Raji (cell line): ENCODE data around the gene NEO1.

Experiments used
- POLR2A ChIP-seq: IDR thresholded peaks from 2 replicates; pipeline ENCODE4 v1.6.1; 2011; ENCODE audit warnings: low read depth, low read length, control low read depth; ENCODE audit not compliant: insufficient read depth

NEO1 gene

DNA sequence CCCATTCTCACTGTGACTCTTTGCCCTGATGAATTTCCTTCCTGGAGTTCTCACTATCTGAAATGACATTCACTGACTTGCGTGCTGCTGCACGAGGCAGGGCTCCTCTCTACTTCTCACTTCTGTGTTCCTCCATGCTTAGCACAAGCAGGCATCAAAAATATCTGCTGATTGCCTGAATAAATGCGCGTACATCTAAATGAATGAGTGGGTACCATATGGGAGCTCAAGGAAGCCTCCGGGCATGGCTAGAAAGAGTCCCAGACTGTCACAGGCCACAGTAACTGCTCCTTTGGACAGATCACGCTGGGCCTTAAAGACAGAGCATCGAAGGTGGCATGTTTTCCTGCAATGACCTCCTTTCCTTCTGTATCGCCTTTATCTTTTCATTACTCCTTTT, 284.9 kb downstream of the NEO1 start:
- TF ChIP-seq POLR2A = no peak

DNA sequence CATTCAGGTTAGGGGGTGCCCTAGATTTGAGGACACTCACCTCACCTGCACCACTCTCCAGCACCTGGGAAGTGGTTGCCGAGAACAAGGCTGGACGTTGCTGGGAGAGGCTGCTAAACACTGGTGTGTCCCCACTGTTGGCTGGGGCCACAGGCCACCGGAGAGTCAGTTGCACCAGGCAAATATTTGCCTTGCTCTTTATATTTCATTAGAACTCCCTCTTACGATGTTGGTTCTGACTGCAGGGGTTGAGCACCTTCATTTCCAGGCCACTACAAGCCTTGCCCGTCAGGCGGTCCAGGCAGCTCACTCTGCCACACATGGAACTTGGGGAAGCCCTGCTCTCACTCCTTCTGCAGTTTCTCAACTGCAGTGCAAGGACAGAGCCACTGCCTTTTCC, 285.8 kb downstream of the NEO1 start:
- TF ChIP-seq POLR2A = no peak

DNA sequence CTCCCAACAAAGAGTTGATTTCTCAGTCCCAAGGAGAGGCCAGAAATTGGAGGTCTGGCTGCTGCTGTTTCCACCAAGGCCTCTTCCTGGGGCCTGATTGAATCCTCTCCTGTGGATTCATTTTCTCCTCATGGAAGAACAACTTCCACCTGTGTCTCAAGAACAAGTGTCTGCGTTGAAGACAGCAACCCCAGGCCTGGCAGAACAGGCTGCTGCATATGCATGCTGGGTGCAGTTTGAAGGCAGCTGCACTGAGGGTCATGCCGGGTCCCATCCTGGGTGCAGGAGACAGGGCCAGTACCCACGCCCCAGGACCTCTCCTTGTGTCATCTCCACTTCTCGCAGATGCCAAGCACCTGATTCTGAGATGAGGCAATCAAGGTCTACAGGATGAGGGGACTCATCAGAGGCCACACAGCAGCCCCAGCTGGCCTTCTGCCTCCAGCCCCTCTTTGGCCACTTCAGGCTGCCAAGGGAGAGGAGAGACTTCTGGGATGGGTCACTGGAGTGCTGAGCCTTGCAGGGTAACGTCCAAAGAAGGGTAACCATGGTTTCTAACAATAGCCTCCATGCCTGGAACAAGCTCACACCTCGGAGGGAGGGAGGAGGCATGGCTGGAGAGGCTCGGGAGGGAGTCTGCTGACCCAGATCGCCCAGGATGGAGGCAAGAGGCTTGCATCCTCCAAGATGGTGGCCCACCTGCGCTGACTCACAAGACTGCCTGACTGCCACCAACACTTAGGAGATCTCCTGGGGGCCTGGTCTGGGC, 286.5 kb downstream of the NEO1 start:
- TF ChIP-seq POLR2A = no peak

DNA sequence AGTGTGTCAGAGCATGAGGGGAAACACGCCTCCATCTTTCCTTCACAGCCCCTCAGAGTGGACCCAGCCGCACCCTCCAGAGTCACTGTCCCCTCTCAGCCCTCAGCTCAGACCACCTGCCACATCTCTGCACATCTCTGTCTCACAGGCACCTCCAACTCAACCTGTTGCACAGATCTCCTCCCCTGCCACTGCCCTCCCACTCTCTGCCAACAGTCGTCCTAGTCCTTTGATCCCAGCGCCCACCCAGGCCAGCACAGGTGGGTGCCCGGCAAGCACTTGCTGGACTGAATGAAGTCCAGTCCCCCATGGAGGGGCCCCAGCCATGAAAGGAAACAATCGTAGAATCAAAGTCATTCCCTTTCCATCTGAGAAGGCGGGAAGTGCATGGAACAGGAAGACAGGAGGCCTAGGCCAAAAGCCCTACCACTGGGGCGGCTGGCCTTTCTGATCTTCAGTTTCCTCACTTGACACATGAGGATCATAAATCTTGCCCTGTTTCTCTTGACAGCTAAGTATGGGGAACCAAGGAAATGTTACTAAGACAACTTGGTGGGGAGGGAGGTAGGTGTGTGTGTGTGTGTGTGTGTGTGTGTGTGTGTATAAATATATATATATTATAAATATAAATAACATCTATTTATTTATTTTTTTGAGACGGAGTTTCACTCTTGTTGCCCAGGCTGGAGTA, 288.4 kb downstream of the NEO1 start:
- no peak for TF ChIP-seq POLR2A

DNA sequence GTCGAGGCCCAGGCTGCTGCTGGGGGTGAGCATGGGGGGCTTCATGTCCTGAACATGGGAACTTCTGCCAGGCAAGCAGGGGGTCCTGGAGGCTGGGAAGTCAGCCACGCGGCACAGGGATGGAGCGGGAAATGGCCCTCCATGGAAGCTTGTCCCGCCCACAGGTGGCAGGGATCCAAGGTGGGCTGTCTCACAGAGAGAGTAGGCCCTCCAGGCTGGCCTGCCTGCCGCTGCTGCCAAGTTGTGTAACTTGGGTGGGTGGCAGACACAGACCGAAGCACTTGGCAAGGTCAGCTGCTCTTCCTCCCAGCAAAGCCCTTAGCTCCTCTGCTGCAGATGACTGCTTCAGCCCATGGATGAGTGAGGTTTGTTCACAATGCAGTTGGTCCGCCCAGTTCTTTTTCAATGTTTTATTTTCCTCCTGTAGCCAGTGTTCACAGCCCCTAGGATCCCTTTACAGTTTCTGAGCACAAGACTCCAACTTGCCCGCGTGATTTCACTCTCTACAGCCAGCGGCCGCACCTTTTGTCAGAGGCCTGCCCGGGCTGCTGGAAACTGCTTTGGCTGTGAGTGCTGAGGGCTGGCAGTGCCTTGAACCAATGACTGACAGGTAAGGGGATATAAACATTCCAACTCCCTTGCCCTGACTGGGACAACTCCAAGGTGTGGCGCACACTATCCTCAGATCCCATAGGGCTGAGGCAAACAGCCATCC, 289.8 kb downstream of the NEO1 start:
- TF ChIP-seq POLR2A = no peak

DNA sequence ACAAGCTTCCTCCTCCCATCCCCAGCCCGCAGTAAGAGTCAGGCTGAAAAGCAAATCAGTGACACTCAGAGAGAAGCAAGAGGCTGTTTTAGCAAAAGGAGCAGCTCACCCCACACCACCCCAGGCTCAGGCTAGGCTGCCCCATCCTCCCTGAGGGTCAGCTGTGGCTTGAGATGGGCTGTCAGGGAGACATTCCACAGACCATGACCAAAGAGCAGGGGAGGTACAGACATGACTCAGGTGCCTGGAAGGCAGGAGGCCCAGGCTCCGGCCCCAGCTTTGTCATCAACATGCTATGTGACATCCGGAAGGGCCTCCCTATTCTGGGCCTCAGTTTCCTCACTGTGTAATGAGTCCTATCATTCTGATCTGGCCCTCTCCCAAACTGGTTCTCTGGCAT, 291.8 kb downstream of the NEO1 start:
- no peak for TF ChIP-seq POLR2A

DNA sequence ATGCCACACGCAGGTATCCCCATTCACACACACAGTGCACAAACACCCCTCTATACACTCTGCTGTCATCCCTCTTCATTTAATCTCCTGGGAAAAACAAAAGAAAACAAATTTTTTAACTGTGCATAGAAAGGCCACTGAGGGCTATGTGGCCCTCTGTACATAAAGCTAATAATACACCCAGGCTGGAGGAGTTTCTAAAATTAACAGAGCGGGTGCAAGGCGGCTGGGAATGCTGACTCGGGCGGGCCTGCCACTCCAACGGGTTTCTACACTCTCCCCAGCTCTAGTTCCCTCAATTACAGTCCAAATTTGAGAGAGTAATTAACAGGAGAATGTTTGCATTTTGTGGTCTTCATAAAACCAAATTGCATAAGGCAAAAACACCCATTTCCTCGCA, 293.4 kb downstream of the NEO1 start:
- TF ChIP-seq POLR2A = no peak

DNA sequence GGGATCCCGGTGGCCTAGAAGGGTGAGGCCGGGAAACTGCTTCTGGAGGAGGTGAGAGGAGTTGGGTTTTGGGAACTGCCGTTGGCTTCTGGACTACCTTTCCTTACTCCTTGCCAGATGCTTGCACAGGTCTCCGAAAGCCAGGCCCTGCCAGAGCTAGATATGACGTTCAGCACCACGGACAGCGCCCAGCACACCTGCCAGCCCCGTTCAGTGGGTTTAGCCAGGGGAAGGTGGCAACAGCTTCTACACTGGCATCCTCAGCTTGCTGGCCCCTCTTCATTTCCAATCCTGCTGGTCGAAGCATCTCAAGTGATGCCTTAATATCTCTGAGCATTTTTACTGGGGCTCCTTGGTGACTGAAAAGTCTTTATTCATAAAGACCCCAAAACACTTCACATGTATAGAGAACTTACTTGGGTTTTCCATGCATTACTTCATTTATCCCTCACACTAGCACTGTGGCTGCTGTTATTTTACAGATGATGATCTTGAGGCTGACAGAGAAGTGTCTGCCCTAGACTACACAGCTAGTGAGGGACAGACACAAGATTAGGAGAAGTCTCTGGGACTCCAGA, 294.6 kb downstream of the NEO1 start:
- no peak for TF ChIP-seq POLR2A

DNA sequence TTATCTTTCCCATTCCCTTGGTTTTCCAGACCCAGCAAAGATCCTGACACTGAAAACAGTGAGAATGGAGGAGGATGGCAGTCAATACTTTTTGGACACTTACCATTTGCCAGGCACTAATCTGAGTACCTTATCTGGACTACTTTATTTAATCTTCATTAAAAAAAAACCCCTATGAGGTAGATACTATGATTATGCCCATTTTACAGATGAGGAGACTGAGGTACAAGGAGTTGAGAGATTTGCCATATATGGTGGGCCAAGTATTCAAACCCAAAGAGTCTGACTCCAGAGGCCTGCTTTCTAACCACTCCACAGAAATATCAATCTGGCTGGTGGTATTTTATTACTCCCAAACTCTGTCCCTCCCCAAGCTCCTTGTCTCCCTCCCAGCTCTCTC, 296.9 kb downstream of the NEO1 start:
- TF ChIP-seq POLR2A = no peak

DNA sequence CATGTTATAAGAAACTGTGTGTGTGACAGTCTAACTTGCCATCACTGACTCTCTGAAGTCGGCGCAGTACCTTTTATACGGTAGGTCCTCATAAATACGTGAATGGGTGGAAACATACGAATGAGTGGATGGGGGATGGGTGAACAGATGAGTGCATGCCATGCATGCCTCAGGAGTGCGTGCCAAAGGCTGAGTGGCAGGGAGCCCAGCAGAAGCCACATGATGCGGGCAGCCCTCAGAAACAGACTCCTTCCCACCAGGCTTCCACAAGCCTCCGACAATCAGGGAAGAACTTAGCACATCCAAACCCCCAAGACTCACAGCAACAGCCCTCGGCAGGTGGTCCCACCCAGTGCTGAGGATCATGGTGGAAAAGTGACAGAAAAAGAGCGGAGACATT, 299.8 kb downstream of the NEO1 start:
- no peak for TF ChIP-seq POLR2A

DNA sequence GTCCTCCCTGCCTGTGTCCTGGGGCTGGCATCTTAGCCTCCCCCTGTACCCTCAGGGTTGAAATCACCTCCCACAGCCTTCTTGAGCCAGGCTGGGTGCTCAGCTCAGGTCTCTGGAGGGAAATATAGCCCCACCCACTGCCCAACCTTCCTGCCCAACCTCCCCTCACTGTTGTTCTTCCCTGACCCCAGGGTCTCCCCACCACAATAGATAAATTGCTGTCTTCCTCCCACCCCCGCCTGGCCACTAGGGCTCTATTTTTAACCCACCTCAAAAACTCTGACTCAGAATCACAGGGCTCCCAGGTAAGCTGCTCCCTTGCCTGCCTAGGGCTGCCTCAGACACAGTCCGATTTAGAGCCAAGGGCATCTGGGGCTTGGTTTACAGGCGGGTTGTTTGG, 301.5 kb downstream of the NEO1 start:
- no peak for TF ChIP-seq POLR2A

DNA sequence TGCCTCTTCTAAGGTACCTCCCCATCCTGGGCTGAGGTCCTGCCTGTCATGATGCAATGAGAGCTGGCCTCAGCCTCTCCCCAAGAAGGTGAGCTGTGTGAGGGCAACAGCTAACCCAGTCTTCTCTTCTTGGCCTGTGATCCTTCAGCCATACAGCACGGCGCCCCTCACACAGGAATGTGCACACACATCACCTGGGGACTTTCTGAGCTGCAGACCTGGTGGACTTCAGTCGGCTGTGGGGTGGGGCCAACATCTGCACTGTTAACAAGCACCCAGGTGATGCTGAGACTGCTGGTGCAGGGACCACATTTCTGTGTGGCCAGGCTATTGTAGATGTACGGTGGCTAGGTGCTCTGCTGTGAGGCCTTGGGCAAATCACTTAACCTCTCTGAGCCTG, 302.0 kb downstream of the NEO1 start:
- no peak for TF ChIP-seq POLR2A
